ENCODE measurements around the gene ZSCAN5C. TPM values are rescaled to one million over a fixed set of nuclear protein-coding genes. Genes with fewer than 3 reads are reported as not detected.
A peak's percentile ranks its signal among the peaks of the same experiment; 100 is the strongest.

ZSCAN5C gene
- total and polyA plus RNA-seq, 2 donors from 2014 or later: not detected

DNA sequence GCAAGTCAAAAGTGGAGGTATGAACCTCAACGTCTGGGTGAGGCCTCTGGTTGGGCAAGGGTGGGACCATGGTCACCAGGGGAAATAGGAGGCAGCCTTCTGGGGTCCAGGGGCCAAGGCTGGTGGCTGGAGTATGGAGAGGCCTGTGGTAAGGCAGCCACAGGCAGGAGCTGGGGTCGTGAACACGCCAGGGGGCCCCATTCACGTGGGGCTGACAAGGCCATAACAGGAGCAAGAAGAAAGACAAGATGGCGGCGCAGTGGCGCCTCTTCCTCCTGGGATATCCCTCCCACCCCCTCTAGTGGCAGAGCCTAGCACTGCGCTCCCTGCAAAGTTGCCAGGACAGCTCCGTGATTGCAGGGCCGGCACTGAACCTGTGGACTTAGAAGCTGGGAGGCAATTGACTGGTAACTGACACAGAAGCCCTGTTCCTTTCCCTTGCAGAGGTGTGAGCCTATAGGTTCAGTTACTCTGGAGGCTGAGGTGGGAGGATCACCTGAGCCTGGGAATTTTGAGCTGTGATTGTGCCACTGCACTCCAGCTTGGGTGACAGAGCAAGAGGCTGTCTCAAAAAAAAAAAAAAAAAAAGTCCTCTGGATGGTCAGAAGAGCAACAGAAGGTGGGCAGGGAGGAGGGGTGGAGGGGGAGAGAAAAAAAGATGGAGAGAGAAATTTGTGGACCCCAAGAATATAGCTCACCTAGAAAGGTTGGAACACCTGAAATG is 50.8 kb downstream of the ZSCAN5C start:
- intact Hi-C loops (cut with DNase I): no loop called here
- DNase-seq: peak; percentile 83 to 90 (median 86)
- H3K36me3 ChIP-seq (ENCODE audit: control insufficient read depth in 2 of 3, insufficient read depth in 3 of 3, low read length in 3 of 3): no peaks in the 10 kb centered on the region
- no peak overlapping the region for H3K9ac ChIP-seq (ENCODE audit: low read length in 3 of 3)
- H3K27ac ChIP-seq (ENCODE audit: low read depth in 2 of 2, low read length in 2 of 2): no peak overlapping the region
- no peaks in the 10 kb centered on the region for H3K4me1 ChIP-seq (ENCODE audit: control insufficient read depth in 2 of 3, insufficient read depth in 2 of 3, low read depth in 1 of 3, low read length in 3 of 3)
- TF ChIP-seq, protein P1, sequence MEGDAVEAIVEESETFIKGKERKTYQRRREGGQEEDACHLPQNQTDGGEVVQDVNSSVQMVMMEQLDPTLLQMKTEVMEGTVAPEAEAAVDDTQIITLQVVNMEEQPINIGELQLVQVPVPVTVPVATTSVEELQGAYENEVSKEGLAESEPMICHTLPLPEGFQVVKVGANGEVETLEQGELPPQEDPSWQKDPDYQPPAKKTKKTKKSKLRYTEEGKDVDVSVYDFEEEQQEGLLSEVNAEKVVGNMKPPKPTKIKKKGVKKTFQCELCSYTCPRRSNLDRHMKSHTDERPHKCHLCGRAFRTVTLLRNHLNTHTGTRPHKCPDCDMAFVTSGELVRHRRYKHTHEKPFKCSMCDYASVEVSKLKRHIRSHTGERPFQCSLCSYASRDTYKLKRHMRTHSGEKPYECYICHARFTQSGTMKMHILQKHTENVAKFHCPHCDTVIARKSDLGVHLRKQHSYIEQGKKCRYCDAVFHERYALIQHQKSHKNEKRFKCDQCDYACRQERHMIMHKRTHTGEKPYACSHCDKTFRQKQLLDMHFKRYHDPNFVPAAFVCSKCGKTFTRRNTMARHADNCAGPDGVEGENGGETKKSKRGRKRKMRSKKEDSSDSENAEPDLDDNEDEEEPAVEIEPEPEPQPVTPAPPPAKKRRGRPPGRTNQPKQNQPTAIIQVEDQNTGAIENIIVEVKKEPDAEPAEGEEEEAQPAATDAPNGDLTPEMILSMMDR (IDR thresholded peaks at IDR 0.05; ENCODE audit: borderline replicate concordance, extremely low read depth, insufficient read depth): peak; percentile 61
- no peak for FAIRE-seq
- no peaks in the 10 kb centered on the region for H3K27me3 ChIP-seq (ENCODE audit: control insufficient read depth, insufficient read depth, low read length)
- no peak overlapping the region for H3K4me3 ChIP-seq (ENCODE audit: low read length in 3 of 3)
- H3K9me3 ChIP-seq (ENCODE audit: control insufficient read depth in 2 of 3, insufficient read depth in 1 of 3, low read length in 3 of 3): no peaks in the 10 kb centered on the region

DNA sequence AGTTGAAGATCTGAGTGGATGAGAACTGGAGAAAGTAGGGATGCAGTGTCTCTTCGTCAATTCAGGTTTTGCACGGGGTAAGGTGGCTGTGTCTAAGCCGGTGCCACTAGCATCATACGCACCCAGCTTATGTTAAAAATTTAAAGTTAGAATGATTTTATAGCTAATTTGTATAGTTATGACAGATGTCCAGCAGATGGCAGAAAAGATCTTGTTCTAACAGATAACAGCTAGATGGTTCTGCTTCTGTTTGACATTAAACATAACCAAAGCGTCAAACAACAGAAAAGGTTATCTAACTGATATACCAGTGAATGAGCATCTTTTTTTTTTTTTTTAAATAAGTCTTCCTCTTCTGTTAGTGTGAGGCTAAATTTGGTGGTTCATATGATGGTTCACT is 51.7 kb downstream of the ZSCAN5C start:
- DNase-seq (peak in 2 of 5 donors; percentile 52 to 84), FAIRE-seq (peak; percentile 61)
- no peak overlapping the region for H3K27ac ChIP-seq (ENCODE audit: low read depth in 2 of 2, low read length in 2 of 2)
- TF ChIP-seq, protein P1 (IDR thresholded peaks at IDR 0.05; ENCODE audit: borderline replicate concordance, extremely low read depth, insufficient read depth): no peak
- no peak overlapping the region for H3K9ac ChIP-seq (ENCODE audit: low read length in 3 of 3)
- no peaks in the 10 kb centered on the region for H3K9me3 ChIP-seq (ENCODE audit: control insufficient read depth in 2 of 3, insufficient read depth in 1 of 3, low read length in 3 of 3)
- intact Hi-C loops (cut with DNase I): no loop called here
- no peaks in the 10 kb centered on the region for H3K27me3 ChIP-seq (ENCODE audit: control insufficient read depth, insufficient read depth, low read length)
- H3K4me1 ChIP-seq (ENCODE audit: control insufficient read depth in 2 of 3, insufficient read depth in 2 of 3, low read depth in 1 of 3, low read length in 3 of 3): no peaks in the 10 kb centered on the region
- H3K4me3 ChIP-seq (ENCODE audit: low read length in 3 of 3): no peak overlapping the region
- no peaks in the 10 kb centered on the region for H3K36me3 ChIP-seq (ENCODE audit: control insufficient read depth in 2 of 3, insufficient read depth in 3 of 3, low read length in 3 of 3)

DNA sequence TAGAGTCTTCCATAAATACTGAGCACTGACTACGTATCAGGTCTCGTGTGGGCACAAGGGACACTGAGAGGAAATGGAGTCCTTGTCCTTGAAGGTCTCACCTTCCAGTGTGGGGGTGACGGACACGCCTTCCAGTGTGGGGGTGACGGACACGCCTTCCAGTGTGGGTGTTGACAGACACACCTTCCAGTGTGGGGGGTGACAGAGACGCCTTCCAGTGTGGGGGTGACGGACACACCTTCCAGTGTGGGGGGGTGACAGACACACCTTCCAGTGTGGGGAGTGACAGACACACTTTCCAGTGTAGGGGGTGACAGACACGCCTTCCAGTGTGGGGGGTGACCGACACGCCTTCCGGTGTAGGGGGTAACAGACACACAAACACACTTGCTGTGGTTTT is 56.2 kb downstream of the ZSCAN5C start:
- DNase-seq (no peak), FAIRE-seq (no peak)
- no peaks in the 10 kb centered on the region for H3K4me1 ChIP-seq (ENCODE audit: control insufficient read depth in 2 of 3, insufficient read depth in 2 of 3, low read depth in 1 of 3, low read length in 3 of 3)
- H3K27ac ChIP-seq (ENCODE audit: low read depth in 2 of 2, low read length in 2 of 2): no peak overlapping the region
- H3K9me3 ChIP-seq (ENCODE audit: control insufficient read depth in 2 of 3, insufficient read depth in 1 of 3, low read length in 3 of 3): no peaks in the 10 kb centered on the region
- H3K36me3 ChIP-seq (ENCODE audit: control insufficient read depth in 2 of 3, insufficient read depth in 3 of 3, low read length in 3 of 3): no peaks in the 10 kb centered on the region
- TF ChIP-seq, protein P1 (IDR thresholded peaks at IDR 0.05; ENCODE audit: borderline replicate concordance, extremely low read depth, insufficient read depth): no peak
- intact Hi-C loops (cut with DNase I): no loop called here
- no peak overlapping the region for H3K4me3 ChIP-seq (ENCODE audit: low read length in 3 of 3)
- H3K27me3 ChIP-seq (ENCODE audit: control insufficient read depth, insufficient read depth, low read length): no peaks in the 10 kb centered on the region
- no peak overlapping the region for H3K9ac ChIP-seq (ENCODE audit: low read length in 3 of 3)

Other genes with a start within 250 kb of the ZSCAN5C start
- not detected for gene NLRP5, start 215.5 kb upstream of the ZSCAN5C start, total RNA-seq
- not detected for gene NLRP5, start 215.5 kb upstream of the ZSCAN5C start, polyA plus RNA-seq (ENCODE audit: insufficient read depth, low read depth, low replicate concordance)
- gene ZNF787, start 81.0 kb upstream of the ZSCAN5C start, total RNA-seq: 31.9 TPM
- 23.0 TPM for gene ZNF787, start 81.0 kb upstream of the ZSCAN5C start, polyA plus RNA-seq (ENCODE audit: insufficient read depth, low read depth, low replicate concordance)
- 28.4 TPM for gene ZNF444, start 61.0 kb upstream of the ZSCAN5C start, total RNA-seq
- gene ZNF444, start 61.0 kb upstream of the ZSCAN5C start, polyA plus RNA-seq (ENCODE audit: insufficient read depth, low read depth, low replicate concordance): 39.6 TPM
- gene GALP, start 26.3 kb upstream of the ZSCAN5C start, total RNA-seq: not detected
- gene GALP, start 26.3 kb upstream of the ZSCAN5C start, polyA plus RNA-seq (ENCODE audit: insufficient read depth, low read depth, low replicate concordance): not detected
- gene ZSCAN5B, start 4.5 kb upstream of the ZSCAN5C start, total RNA-seq: not detected
- gene ZSCAN5B, start 4.5 kb upstream of the ZSCAN5C start, polyA plus RNA-seq (ENCODE audit: insufficient read depth, low read depth, low replicate concordance): not detected
- 0.54 TPM for gene EDDM13, start 70.5 kb downstream of the ZSCAN5C start, total RNA-seq
- gene EDDM13, start 70.5 kb downstream of the ZSCAN5C start, polyA plus RNA-seq (ENCODE audit: insufficient read depth, low read depth, low replicate concordance): 1.6 TPM
- gene ZSCAN5A, start 112.6 kb downstream of the ZSCAN5C start, total RNA-seq: 18.1 TPM
- 11.9 TPM for gene ZSCAN5A, start 112.6 kb downstream of the ZSCAN5C start, polyA plus RNA-seq (ENCODE audit: insufficient read depth, low read depth, low replicate concordance)
- 5.0 TPM for gene ZNF582, start 191.3 kb downstream of the ZSCAN5C start, total RNA-seq
- 3.8 TPM for gene ZNF582, start 191.3 kb downstream of the ZSCAN5C start, polyA plus RNA-seq (ENCODE audit: insufficient read depth, low read depth, low replicate concordance)
- gene ZNF583, start 202.1 kb downstream of the ZSCAN5C start, total RNA-seq: 7.2 TPM
- 2.5 TPM for gene ZNF583, start 202.1 kb downstream of the ZSCAN5C start, polyA plus RNA-seq (ENCODE audit: insufficient read depth, low read depth, low replicate concordance)

Data from kidney (tissue), 14 donors.